Panc1 (cell line): ENCODE measurements around the gene DDAH1. TPM values are rescaled to one million over a fixed set of nuclear protein-coding genes. Genes with fewer than 3 reads are reported as not detected.

ENCODE experiments used
- ATAC-seq: fragments of 200-7000 bp; cut with Tn5 transposase; 2 replicates; pipeline ENCODE4 v1.9.1; 2020; ENCODE audit warnings: mild to moderate bottlenecking, moderate library complexity
- BruUV-seq: library from RNA; stranded (reverse); fragments of 400-500 nt; replicated peaks from 2 replicates; lab custom pipeline; 2021; lab: Mats Ljungman, UMichigan
- CTCF ChIA-PET: fragments of 300-600 bp; sonication (Branson Sonifier 250); formaldehyde crosslinking; loops from one replicate; lab custom pipeline; 2022; ENCODE audit warnings: antibody characterized with exemption; lab: Charles Lee
- POLR2A ChIA-PET: fragments of 300-600 bp; sonication (Branson Sonifier 250); formaldehyde crosslinking; loops from one replicate; lab custom pipeline; 2022; ENCODE audit warnings: antibody characterized with exemption; lab: Charles Lee
- DNase-seq: peaks from one replicate; pipeline ENCODE4 v3.0.0-alpha.2; 2010; ENCODE audit warnings: low read depth, low spot score
- H3K27ac ChIP-seq: 2 replicates; pipeline ENCODE4 v1.5.1; 2011; ENCODE audit warnings: mild to moderate bottlenecking, low read length, inconsistent platforms
- H3K27me3 ChIP-seq: fragments of 200-500 bp; sonication (Bioruptor generic); 2 replicates; pipeline ENCODE4 v1.6.0; 2014; ENCODE audit warnings: low read length, inconsistent platforms; ENCODE audit not compliant: control insufficient read depth, insufficient read depth
- H3K36me3 ChIP-seq: fragments of 200-500 bp; sonication (Bioruptor generic); 2 replicates; pipeline ENCODE4 v1.5.1; 2014; ENCODE audit warnings: inconsistent platforms, mild to moderate bottlenecking, low read length, moderate library complexity; ENCODE audit not compliant: control insufficient read depth, insufficient read depth
- H3K4me1 ChIP-seq: 2 replicates; pipeline ENCODE4 v1.5.1; 2011; ENCODE audit warnings: inconsistent platforms, mild to moderate bottlenecking, low read length, moderate library complexity; ENCODE audit not compliant: control insufficient read depth, insufficient read depth
- H3K4me3 ChIP-seq, 2 experiments: 2 replicates each; pipeline ENCODE4 v1.5.1; 2011 to 2012; ENCODE audit warnings: low read depth in 2 of 2, low read length in 2 of 2, mild to moderate bottlenecking in 2 of 2, inconsistent platforms in 1 of 2, moderate library complexity in 1 of 2
- H3K9me3 ChIP-seq: fragments of 200-500 bp; sonication (Bioruptor generic); 2 replicates; pipeline ENCODE4 v1.5.1; 2014; ENCODE audit warnings: low read depth, mild to moderate bottlenecking, inconsistent platforms, low read length, moderate library complexity; ENCODE audit not compliant: control insufficient read depth, insufficient read depth
- CTCF ChIP-seq: fragments of 450-650 bp; IDR thresholded peaks from 2 replicates; pipeline ENCODE4 v1.5.1; 2017; ENCODE audit warnings: mild to moderate bottlenecking
- POLR2AphosphoS5 ChIP-seq: IDR thresholded peaks from 2 replicates; pipeline ENCODE4 v1.6.1; 2012; ENCODE audit warnings: mild to moderate bottlenecking, low read depth, low read length, moderate library complexity
- REST ChIP-seq, 2 experiments: IDR thresholded peaks; 2 replicates each; pipeline ENCODE4 v1.6.1; 2011 to 2012; ENCODE audit warnings: low read depth in 2 of 2, control low read depth in 1 of 2, low read length in 1 of 2, mild to moderate bottlenecking in 1 of 2, moderate library complexity in 1 of 2; ENCODE audit not compliant: insufficient read depth in 1 of 2
- SIN3A ChIP-seq: IDR thresholded peaks from 2 replicates; pipeline ENCODE4 v1.6.1; 2012; ENCODE audit warnings: low read depth, mild to moderate bottlenecking, low read length, moderate library complexity, borderline replicate concordance; ENCODE audit not compliant: insufficient read depth
- TCF7L2 ChIP-seq: IDR thresholded peaks from 2 replicates; pipeline ENCODE4 v1.6.1; 2011; ENCODE audit warnings: mild to moderate bottlenecking, low read depth, low read length, inconsistent platforms
- in situ Hi-C: cut with HindIII; loops from 2 replicates; pipeline ENCODE4 v1.10.0; 2016; ENCODE audit warnings: low sequenced_read_pairs, low pct_unique_long_range_greater_than_20kb
- intact Hi-C: fragments of 100-400 bp; cut with micrococcal nuclease; formaldehyde crosslinking; loops from one replicate; pipeline ENCODE4 v1.10.0; 2022; ENCODE audit not compliant: unreplicated experiment
- total RNA-seq: library from RNA; stranded (reverse); gene quantifications from one replicate; pipeline ENCODE4 v1.2.1, GENCODE V29; 2021; ENCODE audit not compliant: unreplicated experiment

The DDAH1 gene
- total RNA-seq, 1 experiment from 2014 or later = 85.4 TPM

GRCh38 chr1:85328713-85329397 is 136.1 kb downstream of the DDAH1 start:
- Histone ChIP-seq H3K27ac (peak overlapping the region; percentile 80), H3K4me1 (peaks cover 47% of the 10 kb centered on the region), H3K4me3 (no peak overlapping the region), H3K9me3 (peaks cover 10% of the 10 kb centered on the region; the same call in 1 of the 2 replicates), H3K27me3 (no peaks in the 10 kb centered on the region), H3K36me3 (no peaks in the 10 kb centered on the region)
- ATAC-seq = peak; percentile 95
- no TSS peak for BruUV-seq
- ChIA-PET CTCF (interaction anchor here (0.6 kb wide), 1 partner anchor 124 kb away, joined by 3 read pairs; no protein-coding TSS in a partner anchor), POLR2A (interaction anchor here (0.6 to 1.4 kb wide), 5 partner anchors 10 to 248 kb away, joined by 3 to 4 read pairs (median 3); no protein-coding TSS in a partner anchor)
- intact Hi-C loops = no loop called here
- DNase-seq = peak; percentile 99
- TF ChIP-seq SIN3A (0 out of 2 replicates have a peak, but pooled peaks have one; percentile 33), TCF7L2 (peak; percentile 94), REST (IDR thresholded peaks at IDR 0.05; ENCODE audit: insufficient read depth in 1 of 2, low read depth in 2 of 2, low read length in 1 of 2) (no peak; a peak in 1 of 4 replicates), POLR2AphosphoS5 (peak; percentile 88), CTCF (no peak)
- in situ Hi-C loops = no loop called here

GRCh38 chr1:85327759-85328158 is 137.2 kb downstream of the DDAH1 start:
- TF ChIP-seq POLR2AphosphoS5 (no peak), REST (IDR thresholded peaks at IDR 0.05; ENCODE audit: insufficient read depth in 1 of 2, low read depth in 2 of 2, low read length in 1 of 2) (no peak), SIN3A (no peak), CTCF (no peak; the same call in 1 of the 2 replicates), TCF7L2 (no peak)
- POLR2A ChIA-PET = no interaction called here
- BruUV-seq = no TSS peak
- in situ Hi-C loops = no loop called here
- intact Hi-C loops = no loop called here
- no peaks in the 10 kb centered on the region for H3K36me3 ChIP-seq
- peak overlapping the region; percentile 80 for H3K27ac ChIP-seq
- H3K4me1 ChIP-seq = peaks cover 47% of the 10 kb centered on the region
- H3K9me3 ChIP-seq = no peaks in the 10 kb centered on the region
- DNase-seq (no peak), ATAC-seq (no peak)
- H3K4me3 ChIP-seq = no peak overlapping the region
- H3K27me3 ChIP-seq = no peaks in the 10 kb centered on the region
- CTCF ChIA-PET = interaction anchor here (0.6 kb wide), 1 partner anchor 1713 kb away, joined by 4 read pairs; no protein-coding TSS in a partner anchor
